NCI-H2029 (cell line): ENCODE measurements around the gene CAMK1G.

Experiments used
- DNase-seq: peaks from one replicate; lab custom pipeline; 2025; lab: John Stamatoyannopoulos, UW

CAMK1G gene

DNA sequence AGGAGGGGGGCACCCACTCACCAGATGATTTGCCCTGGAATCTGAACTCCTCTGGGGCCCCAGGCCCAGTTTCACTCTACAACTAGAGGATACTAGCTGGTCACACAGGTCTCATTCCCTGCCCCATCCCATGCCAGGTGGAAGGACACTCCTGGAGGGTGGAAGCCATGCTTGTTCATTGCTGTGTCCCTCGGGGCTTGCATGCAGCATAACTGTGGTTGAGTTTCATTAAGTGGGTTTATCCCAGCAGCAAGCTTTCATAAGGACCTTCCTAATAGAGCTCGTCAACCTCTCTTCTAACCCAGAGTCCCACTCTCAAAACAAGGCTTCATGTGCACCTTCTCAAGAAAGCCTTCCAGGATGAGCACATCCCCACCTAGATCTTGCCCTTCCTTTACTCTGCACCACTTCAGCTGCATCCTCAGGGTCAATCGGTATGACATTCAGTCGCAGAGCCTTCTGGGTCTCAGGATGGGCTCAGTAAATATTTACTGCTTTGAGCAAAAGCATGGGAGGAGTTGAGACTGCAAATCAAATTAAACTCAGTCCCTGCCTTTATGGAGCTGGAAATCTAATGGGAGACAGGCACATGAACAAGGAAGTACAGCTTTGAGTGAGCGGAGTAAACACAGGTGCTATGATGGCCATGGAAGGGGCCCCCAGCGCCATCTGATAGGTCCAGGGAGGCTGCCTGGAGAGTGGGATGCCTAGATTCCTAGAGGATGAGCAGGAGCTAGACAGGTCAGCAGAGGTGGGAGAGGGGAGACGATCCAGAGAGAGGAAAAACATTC, 36.4 kb downstream of the CAMK1G start:
- DNase-seq, result peak; percentile 58

DNA sequence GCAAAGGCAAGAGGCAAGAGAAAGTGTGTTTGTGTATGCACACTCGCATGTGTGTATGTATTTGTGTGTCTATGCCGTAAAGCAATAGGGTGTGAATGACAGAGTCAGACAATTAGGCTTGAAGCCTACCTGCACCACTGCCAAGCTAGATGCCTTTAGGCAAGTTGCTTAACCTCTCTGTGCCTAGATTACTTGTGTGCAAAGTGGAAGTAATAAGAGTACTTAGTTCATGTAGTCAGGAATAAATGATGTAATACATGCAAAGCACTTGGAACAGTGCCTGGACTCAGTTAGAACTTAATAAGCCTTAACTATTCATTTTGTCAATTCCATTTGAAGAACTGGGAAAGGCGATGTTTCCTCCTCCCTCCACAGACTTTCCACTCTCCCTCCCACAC, 37.0 kb downstream of the CAMK1G start:
- DNase-seq, result peak; percentile 40

DNA sequence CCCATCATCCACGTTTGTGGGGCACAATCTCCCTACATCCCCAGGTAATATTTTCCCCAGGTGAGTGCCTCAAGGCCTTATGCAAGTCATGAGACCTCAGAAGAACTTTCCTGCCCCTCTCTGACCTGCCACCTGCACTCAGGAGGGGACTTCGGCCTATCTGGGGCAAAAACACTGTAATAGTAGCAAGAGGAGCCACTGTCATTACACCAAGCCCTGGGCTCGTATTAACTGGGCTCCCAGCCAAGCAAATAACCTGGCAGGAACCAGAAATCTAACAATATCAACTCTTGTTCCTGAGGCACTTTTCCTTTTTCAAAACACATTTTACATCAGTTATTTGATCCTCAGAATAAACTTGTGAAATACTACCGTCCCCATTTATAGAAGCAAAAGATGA, 37.8 kb downstream of the CAMK1G start:
- peak; percentile 25 for DNase-seq

DNA sequence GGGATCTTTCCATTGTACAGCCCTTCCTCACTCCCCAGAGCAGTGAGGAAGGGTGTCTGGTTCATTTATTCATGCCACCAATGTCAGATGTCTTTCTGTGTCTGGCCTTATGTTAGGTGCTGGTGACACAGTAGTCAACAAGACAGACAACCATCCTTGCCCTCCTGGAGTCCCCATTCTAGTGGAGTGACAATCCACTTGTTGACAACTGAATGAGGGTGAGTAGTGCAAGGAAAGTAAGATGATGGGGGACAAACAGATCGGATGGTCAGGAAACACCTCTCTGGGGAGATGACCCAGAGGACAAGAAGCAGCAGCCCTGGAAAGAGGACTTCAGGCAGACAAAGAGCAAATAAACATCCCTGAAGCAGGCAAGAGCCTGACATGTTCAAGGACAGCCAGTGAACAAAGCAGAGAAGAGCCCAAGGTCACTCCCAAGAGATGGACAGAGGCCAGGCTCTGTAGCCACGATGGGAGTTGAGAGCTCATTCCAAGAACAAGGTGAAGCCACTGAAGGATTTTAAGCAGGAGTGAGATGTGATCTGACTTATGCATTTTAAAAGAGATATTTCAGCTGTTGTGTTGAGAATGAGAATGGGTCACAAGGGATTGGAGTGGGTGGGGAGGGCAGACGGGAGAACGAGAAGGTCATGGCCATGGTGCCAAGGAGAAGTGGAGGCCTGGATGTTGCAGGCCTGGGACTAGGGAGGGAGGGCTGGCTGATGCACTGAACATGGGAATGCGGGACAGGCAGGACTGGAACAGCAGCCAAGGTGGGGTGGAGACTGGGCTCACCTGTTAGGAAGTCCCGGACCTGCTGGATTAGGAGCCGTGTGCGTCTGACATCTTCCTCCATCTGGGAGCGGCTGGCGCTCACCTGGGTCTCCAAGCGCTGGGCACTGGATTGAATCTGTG, 38.5 kb downstream of the CAMK1G start:
- DNase-seq, result peak; percentile 7

DNA sequence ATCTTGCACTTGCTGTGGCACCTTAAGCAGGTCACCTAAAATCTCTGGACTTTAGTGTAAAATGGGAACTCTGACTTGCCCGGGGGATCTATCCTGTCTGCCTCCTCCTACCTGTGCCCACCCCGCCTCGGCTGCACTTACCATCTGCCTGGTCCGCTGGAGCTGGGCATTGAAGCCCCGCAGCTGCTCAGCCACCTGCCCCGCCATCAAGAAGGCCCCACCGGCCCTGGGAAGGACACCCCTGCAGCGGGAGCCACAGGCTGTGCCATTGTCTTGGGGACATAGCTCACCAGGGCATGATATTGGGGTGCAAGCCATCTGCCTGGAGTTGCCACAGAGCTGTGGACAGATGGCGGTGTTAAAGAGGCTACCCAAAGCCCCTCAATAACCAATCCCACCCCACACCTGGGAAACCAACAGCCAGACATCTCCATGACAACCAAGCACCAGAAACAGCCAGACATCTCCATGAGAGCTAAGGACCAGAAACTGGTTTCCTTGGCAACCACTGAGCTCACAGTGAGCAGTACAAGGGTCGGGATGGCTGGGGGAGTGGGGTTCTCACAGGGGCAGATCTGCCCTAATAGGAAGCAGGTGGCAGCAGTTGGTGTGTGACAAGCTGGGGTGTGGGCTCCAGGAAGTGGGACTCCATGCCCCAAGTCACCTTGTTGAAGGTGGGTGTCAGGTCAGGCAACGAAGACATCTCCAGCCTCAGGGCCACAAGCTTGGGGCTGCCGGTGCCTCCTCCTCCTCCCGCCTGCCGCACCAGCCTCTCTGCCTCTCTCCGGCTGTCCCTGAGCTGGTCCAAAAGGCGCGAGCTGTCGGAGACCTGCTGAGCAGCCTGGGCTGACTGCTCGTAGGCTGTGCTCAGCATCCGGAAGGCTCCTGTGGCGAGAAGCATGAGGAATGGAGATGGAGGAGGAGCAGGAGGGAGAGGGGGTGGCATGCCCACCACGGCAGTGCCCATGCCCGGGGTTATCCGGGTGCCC, 39.6 kb downstream of the CAMK1G start:
- DNase-seq, result no peak

DNA sequence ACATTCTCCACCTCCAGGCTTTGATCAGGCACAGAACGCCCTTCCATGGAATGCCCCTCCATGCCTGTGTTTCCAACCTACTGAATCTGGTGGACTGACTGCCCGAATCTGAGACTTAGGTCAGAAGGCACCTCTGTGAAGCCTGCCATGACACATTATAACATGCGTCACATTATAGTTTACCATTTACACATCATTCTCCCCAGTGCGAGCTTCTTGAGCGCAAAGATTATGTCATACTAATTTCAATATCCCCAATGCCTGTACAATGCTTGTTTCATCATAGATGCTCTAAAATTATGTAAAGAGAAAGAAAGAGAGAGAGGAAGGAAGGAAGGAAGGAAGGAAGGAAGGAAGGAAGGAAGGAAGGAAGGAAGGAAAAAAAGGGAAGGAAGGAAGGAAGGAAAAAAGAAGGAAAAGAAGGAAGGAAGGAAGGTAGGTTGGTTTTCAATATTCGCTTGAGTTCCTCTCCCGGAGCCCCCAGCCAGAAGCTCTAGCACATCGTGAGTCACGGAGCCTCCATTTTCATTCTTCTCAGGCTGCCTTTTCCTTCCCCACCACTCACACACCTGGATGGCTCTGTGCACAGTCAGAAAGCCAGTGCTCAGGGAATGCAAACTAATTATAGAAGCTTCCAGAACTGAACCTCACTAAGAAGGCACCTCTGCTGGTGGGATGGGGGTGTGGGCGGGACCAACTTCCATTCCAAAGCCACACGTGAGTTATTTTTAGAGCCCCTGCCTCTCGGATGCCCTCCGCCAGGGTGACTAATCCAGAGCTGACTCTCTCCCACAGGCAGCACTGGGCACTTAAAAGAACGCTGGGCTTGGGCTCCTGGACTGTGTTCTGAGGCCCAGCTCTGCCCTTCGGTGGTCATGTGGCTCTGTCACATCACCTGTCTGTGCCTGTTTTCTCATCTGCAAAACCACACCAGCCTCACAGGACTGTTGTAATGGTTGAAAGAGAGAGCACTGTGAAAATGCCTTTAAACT, 41.3 kb downstream of the CAMK1G start:
- no peak for DNase-seq

DNA sequence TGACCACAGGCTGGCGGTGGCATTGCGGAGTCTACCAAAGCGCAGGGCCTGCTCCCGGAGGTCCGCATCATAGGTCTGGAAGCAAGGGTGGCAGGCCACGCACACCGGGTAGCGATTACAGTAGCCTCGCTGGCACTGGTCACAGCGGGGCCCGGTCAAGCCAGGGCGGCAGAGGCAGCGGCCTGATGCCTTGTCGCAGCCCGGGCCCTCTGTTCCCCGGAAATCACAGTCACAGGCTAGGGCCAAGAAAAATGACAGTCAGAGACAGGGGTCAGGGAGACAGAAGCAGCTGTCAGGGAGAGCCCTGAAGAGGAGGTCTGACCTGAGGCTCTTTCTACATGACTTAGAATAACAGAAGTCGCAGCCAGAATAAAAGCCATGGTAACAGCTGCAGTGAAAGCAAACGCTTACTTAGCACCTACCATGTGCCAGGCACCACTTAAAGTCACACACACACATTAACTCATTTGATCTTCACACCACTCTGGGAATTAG, 42.3 kb downstream of the CAMK1G start:
- DNase-seq, result no peak

DNA sequence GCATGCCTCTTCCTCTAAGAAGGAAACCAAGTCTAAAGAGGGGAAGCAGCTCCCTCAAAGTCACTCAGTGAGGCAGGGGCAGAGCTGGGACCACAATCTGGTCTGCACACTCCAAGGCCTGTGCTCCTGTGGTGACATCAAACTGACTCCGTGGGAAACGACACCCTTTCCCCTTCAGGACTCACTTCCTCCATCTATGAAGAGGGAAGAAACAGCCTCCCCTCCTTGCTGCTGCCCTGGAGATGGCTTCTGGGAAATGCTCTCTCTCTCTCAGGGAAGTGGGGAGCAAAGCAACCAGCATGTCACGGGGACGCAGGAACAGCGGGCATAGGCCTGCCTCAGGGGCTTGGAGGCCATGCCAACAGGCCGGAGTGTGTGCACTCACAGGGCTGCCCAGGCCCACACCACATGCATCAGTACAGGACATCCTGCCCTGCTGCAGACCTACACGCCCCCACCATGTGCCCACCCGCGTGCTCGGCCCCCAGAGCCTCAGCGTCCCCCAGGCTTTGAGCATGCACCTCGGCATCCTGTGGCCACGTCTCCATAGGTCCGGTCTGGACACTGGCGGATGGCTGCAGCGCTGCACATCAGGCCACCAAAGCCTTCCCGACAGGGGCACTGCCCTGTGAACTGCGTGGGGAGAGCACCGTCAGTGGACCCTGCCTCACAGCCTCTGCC, 43.0 kb downstream of the CAMK1G start:
- DNase-seq, result no peak

DNA sequence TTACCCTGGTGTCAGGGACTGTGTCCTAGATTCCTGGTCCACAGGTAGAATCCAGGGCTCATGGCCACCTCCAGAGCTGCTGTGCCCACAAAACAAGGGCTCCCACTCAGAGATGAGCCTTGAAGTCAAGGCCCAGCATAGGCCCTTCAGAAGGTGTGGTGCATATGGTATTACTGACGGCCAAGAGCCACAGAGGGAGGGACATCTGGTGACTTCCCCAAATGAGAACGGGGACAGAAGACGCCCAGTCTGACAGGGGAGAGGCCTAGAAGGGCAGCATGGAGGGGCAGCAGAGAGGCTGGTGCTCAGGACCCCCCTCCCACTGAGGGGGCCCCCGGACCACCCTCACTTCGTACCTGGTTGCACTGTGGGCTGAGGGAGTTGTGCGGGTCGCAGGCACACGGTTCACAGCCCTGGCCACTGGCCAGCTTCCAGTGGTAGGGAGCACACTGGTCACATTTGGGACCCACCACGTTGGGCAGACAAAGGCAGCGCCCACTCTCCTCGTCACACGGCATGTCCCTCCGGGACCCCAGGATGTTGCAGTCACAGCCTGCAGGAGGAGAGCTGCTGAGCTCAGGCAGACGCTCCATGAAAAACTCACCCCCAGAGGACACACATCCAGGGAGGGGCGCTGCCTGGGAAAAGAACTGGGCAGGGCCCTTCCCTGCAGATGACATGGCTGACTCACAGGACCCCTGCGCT, 43.7 kb downstream of the CAMK1G start:
- DNase-seq, result no peak

DNA sequence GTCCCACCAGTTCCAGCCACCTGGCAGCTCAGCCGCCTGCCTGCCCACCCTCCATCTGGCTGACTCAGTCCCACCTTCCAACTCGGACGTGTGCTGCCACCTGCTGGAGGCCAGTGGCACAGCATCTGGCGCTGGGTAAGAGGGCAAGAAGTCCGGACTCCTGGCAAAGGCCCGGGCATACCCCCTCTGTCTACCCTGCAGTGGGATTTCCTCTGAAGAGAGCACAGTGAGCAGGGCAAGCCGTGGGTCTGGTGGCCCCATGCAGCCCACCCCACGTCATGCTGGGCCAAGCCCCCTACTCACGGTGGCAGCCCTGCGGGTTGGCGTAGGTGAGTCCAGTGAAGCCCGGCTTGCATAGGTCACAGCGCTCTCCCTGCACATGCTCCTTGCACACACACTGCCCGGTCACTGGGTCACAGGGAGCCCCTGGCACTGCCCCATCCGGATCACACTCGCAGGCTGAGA, 44.2 kb downstream of the CAMK1G start:
- DNase-seq, result peak; percentile 19

DNA sequence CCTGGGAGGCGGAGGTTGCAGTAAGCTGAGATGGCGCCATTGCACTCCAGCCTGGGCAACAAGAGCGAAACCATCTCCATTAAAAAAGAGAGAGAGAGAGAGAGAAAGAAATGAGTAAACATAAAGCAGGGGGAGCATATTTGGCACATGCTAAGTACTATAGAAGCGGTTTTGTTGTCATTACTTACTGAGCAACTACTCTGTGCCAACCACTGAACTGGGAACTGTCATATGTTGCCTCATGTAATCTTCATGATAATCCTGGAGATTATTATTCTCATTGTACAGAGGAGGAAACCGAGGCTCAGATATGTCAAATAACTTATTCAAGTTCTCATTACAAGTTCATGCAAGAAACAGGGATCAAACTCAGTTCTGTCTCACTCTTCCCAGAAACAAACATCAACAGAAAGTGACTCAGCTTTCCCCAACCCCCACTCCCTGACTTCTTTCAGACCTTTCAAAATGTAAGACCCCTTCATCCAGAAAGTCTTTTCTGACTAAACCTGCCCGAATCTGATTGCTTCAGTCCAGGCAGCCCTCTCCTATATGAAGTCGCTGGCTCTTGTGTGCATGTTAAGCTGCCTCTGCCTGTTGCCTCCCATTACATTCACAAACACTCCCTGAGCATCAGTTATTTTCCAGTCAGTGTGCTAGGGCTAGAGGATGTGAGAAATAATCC, 45.2 kb downstream of the CAMK1G start:
- no peak for DNase-seq

DNA sequence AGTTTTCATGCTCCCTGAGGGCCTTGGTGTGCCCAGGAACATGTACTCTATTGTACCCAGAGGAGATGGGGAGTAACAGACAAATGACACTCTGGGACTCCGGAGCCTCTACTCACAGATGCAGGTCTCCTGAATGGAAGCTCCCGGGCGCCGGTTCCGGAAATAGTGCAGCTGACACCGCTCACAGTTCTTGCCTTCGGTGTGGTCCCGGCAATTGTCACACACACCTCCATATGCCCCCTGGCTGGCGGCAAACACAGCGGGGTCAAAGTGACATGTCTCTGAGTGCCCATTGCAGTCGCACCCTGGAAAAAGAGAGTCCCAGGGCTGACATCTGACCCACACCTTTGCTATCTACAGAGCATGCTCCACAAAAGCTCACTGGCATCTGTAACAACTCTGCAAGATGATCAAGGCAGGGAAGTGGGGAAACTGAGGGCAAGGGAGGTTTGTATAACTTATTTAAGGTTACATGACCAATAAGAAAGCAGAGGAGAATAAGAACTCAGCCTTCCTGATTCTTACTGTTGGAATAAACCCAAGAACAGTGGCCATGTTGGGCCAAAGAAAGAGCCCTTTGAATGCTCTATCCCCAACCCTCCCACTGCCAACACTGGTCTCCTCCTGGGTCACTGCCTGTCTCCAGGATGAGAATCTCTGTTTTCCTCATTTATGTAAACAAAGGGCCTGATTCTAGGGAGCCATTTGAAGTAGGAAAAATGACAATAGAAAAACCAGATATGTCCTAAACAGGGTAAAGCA, 46.3 kb downstream of the CAMK1G start:
- no peak for DNase-seq

DNA sequence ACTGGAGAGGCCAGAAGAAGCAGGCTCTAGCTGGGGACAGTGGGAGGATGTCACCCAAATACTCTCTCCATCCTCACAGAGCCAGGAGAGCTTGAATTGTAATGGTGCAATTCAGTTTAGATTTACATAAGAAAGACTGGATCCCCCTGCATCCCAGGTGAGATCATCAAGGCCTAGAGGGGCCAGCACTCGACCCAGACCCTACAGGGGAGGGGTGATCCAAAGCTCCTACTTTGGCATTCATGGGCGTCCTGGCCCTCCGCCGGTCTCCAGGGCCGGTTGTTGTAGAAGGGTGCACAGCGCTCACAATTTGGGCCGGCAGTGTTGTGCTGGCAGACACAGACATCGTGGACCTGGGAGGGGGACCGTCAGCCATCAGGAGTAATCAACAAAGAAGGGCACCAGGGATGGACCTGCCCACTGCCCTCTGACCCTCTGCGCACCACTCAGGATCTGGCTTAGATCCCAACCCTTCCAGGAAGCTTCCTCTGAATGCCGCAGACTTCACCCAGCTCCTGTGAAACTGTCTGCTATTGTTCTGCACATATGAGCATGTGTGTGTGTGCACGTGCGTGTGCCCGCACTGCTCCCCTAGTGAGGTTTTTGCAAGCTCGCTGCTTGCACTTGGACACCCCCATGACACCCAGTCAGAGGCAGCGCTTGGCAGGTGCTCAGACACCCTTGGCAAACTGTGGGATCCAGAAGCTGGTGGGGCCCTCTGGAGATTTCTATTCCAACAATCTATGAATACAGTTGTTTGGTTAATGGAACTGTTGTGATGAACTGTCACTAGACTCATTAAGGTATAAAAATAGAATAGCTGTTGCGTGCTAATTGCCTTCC, 47.1 kb downstream of the CAMK1G start:
- no peak for DNase-seq

DNA sequence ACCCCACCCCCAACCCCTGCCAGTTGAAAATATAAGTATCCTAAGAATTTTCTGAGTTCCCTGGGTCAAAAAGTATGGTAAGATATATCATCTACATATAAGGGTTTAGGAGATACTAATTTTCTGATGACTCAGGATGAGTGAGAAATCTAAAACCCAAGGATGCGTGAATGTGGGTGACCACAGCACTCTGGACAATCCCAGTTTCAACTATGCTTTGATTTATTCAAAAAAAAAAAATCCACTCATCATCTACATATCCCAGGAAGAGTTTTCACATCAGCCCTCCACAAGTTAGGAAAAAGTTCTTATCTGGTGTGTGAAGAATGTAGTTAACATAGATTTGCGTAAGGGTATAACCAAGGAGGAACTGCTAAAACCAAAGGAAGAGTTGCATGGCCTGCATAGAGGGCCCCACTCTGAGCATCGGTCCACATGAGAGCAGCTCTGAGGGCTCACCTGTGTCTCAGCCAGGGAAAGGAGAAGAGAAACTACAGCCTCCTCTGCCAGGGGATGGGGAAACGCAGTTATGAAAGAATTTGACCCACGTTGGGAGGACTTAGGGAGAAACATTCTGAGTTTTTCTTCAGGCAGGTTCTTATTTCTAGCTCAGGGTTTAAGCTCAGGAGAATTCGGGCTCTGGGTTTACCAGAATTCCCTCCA, 50.0 kb downstream of the CAMK1G start:
- no peak for DNase-seq

DNA sequence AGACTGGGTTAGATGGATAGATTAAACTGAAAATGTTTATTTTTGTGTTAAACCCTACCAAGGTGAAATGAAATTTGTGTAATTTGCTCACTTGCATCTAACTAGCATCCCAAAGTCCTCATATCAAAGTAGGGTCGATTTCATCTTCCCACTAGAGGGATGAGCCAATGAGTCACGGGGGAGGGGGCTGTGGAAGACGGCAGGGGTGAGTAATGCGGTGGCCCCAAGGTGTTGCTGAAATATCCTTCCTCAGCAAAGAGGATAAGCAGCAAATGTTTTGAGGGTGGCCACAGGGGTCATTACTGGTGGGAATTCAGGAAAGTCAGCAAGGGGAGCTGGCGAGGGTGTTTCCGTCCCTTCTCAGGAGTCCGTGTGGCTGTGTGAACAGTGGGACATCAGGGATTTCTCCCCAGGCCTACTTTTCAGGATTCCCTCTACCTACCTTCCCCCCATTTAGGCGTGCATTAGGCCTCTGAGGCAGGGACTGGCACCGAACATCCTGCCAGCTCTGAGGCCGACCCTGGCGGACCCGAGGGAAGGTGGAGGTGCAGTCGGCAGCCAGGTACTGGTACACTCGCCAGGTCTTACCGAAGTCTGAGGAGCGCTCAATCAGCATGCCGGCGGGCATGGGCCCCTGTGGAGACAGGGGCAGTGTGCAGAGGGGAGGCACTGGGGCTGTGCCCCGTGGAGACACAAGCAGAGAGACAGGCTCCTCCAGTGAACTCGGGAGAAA, 50.7 kb downstream of the CAMK1G start:
- no peak for DNase-seq

DNA sequence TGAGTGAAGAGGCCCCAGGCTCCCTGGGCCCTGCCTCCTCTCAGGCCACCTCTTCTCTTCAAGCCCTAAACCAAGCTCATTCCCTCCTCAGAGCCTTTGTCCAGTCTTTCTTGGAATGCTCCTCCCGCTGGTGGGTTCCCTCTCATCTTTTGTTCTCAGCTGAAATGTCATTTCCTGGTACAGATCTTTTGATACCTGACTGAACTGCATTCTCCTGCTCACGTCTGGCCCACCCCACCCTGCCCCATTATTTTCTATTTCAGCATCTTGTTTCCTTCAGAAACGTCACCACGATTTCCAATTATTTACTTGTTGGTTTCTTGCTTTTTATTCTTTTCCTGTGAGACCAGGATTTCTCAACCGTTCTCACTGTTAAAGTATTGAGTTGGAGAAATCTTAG, 52.3 kb downstream of the CAMK1G start:
- no peak for DNase-seq
